Measurements from ENCODE around the gene RALGAPB. TPM values are rescaled to one million over a fixed set of nuclear protein-coding genes. Genes with fewer than 3 reads are reported as not detected.

RALGAPB gene
- total and polyA plus RNA-seq, 10 donors = 6.8 to 62.5 (median 44.1) TPM

GRCh38 chr20:38479596-38479995 lies 7.0 kb downstream of the RALGAPB start:
- Histone ChIP-seq H3K9me3 (no peaks in the 10 kb centered on the region), H3K27ac (no peak overlapping the region), H3K4me3 (no peak overlapping the region), H3K4me1 (peaks cover 7 to 50% (median 25%) of the 10 kb centered on the region in 6 donors), H3K36me3 (peaks cover 0 to 34% (median 0%) of the 10 kb centered on the region in 6 donors), H3K27me3 (replicated peaks in 1 of 7) (no peaks in the 10 kb centered on the region)
- intact Hi-C loops (cut with DNase I; ENCODE audit: low total_unique reads) = no loop called here
- TF ChIP-seq, protein P1, sequence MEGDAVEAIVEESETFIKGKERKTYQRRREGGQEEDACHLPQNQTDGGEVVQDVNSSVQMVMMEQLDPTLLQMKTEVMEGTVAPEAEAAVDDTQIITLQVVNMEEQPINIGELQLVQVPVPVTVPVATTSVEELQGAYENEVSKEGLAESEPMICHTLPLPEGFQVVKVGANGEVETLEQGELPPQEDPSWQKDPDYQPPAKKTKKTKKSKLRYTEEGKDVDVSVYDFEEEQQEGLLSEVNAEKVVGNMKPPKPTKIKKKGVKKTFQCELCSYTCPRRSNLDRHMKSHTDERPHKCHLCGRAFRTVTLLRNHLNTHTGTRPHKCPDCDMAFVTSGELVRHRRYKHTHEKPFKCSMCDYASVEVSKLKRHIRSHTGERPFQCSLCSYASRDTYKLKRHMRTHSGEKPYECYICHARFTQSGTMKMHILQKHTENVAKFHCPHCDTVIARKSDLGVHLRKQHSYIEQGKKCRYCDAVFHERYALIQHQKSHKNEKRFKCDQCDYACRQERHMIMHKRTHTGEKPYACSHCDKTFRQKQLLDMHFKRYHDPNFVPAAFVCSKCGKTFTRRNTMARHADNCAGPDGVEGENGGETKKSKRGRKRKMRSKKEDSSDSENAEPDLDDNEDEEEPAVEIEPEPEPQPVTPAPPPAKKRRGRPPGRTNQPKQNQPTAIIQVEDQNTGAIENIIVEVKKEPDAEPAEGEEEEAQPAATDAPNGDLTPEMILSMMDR (IDR thresholded peaks at IDR 0.05 in 8 of 11, conservative IDR thresholded peaks at IDR 0.05 in 3 of 11) = no peak
- TF ChIP-seq POLR2A (IDR thresholded peaks at IDR 0.05) = no peak
- TF ChIP-seq POLR2AphosphoS5 (IDR thresholded peaks at IDR 0.05) = no peak
- WGBS, 5 donors = 92 to 97% (median 96%) methylated on average over 2 of the region's 2 CpGs
- no peak for DNase-seq

- Histone ChIP-seq H3K9me3 (no peaks in the 10 kb centered on the region), H3K4me3 (no peak overlapping the region), H3K27me3 (replicated peaks in 1 of 7) (no peaks in the 10 kb centered on the region), H3K36me3 (peaks cover 0 to 59% (median 18%) of the 10 kb centered on the region in 6 donors), H3K27ac (no peak overlapping the region), H3K4me1 (peaks cover 0 to 14% (median 10%) of the 10 kb centered on the region in 6 donors)
- TF ChIP-seq POLR2AphosphoS5 (IDR thresholded peaks at IDR 0.05) = no peak
- TF ChIP-seq, protein P1 (IDR thresholded peaks at IDR 0.05 in 8 of 11, conservative IDR thresholded peaks at IDR 0.05 in 3 of 11) = no peak
- no peak for TF ChIP-seq POLR2A (IDR thresholded peaks at IDR 0.05)
- DNase-seq = no peak
- intact Hi-C loops (cut with DNase I; ENCODE audit: low total_unique reads) = no loop called here
Measured at GRCh38 chr20:38485041-38485440, 12.4 kb downstream of the RALGAPB start.

DNA sequence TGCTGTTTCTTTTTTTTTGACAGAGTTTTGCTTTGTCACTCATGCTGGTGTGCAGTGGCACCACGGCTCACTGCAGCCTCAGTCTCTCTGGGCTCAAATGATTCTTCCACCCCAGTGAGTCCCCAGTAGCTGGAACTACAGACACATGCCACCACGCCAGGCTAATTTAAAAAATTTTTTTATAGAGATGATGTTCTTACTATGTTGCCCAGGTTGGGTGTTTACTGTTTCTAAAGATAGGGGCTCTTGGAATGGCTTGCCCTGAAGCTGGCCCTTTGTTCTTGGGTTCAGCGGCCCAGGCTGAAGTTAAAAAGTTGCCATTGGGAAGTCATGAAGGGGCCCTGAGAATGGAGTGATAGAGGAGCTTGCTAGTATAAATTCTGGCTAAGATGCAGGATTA lies 16.5 kb downstream of the RALGAPB start:
- no peak overlapping the region for H3K4me3 ChIP-seq
- no peaks in the 10 kb centered on the region for H3K27me3 ChIP-seq (replicated peaks in 1 of 7)
- H3K27ac ChIP-seq = no peak overlapping the region
- intact Hi-C loops (cut with DNase I; ENCODE audit: low total_unique reads) = no loop called here
- 94 to 100% (median 94%) methylated on average over 3 of the region's 3 CpGs for WGBS, 5 donors
- DNase-seq = no peak
- peaks cover 3 to 72% (median 42%) of the 10 kb centered on the region in 6 donors for H3K36me3 ChIP-seq
- H3K9me3 ChIP-seq = no peaks in the 10 kb centered on the region
- TF ChIP-seq POLR2A (IDR thresholded peaks at IDR 0.05) (no peak), POLR2AphosphoS5 (IDR thresholded peaks at IDR 0.05) (no peak)
- TF ChIP-seq, protein P1 (IDR thresholded peaks at IDR 0.05 in 8 of 11, conservative IDR thresholded peaks at IDR 0.05 in 3 of 11) = no peak
- peaks cover 0 to 13% (median 10%) of the 10 kb centered on the region in 6 donors for H3K4me1 ChIP-seq

GRCh38 chr20:38497246-38497935 lies 24.7 kb downstream of the RALGAPB start:
- 92 to 98% (median 94%) methylated on average over 8 of the region's 8 CpGs for WGBS, 5 donors
- H3K27me3 ChIP-seq (replicated peaks in 1 of 7) = no peaks in the 10 kb centered on the region
- H3K36me3 ChIP-seq = peaks cover 3 to 100% (median 76%) of the 10 kb centered on the region in 6 donors
- intact Hi-C loops (cut with DNase I; ENCODE audit: low total_unique reads) = no loop called here
- H3K9me3 ChIP-seq = no peaks in the 10 kb centered on the region
- TF ChIP-seq POLR2AphosphoS5 (IDR thresholded peaks at IDR 0.05) = no peak
- no peak for TF ChIP-seq POLR2A (IDR thresholded peaks at IDR 0.05)
- TF ChIP-seq, protein P1 (IDR thresholded peaks at IDR 0.05 in 8 of 11, conservative IDR thresholded peaks at IDR 0.05 in 3 of 11) = no peak
- H3K27ac ChIP-seq = no peak overlapping the region
- H3K4me1 ChIP-seq = no peaks in the 10 kb centered on the region
- DNase-seq = no peak
- no peak overlapping the region for H3K4me3 ChIP-seq

Data from spleen (tissue), 11 donors.